GM19468 (cell line): Measurements from ENCODE around the gene PCGF3.

Experiments used
- ATAC-seq: cut with Tn5 transposase; IDR thresholded peaks from one replicate; pipeline ENCODE4 v1.9.1; 2021; ENCODE audit warnings: mild to moderate bottlenecking, moderate library complexity, moderate number of reproducible peaks; ENCODE audit not compliant: unreplicated experiment; ENCODE audit errors: extremely low read depth

PCGF3 gene

GRCh38 chr4:705278-706082 lies at the start of gene PCGF3:
Gene PCGF3 (plus strand): TSS chr4:705832. CDS start chr4:733681, 27,849 bp downstream.
- ATAC-seq = peak; percentile 49

- no peak for ATAC-seq
Measured at GRCh38 chr4:656436-657337, 48.9 kb upstream of the PCGF3 start.

DNA sequence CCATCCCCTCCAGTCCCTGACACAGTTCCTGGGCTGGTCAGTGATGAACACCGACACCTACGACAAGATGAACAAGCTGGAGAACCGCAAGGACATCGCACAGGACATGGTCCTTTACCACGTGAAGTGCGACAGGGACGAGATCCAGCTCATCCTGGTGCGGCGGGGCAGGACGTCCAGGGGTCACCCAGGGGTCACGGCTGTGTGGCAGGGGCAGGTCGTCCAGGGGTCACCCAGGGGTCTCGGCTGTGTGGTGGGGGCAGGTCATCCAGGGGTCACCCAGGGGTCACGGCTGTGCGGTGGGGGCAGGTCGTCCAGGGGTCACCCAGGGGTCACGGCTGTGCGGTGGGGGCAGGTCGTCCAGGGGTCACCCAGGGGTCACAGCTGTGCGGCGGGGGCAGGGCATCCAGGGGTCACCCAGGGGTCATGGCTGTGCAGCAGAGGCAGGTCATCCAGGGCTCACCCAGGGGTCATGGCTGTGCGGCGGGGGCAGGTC lies 48.2 kb upstream of the PCGF3 start:
- ATAC-seq = no peak

GRCh38 chr4:657834-658667 lies 47.6 kb upstream of the PCGF3 start:
- no peak for ATAC-seq

DNA sequence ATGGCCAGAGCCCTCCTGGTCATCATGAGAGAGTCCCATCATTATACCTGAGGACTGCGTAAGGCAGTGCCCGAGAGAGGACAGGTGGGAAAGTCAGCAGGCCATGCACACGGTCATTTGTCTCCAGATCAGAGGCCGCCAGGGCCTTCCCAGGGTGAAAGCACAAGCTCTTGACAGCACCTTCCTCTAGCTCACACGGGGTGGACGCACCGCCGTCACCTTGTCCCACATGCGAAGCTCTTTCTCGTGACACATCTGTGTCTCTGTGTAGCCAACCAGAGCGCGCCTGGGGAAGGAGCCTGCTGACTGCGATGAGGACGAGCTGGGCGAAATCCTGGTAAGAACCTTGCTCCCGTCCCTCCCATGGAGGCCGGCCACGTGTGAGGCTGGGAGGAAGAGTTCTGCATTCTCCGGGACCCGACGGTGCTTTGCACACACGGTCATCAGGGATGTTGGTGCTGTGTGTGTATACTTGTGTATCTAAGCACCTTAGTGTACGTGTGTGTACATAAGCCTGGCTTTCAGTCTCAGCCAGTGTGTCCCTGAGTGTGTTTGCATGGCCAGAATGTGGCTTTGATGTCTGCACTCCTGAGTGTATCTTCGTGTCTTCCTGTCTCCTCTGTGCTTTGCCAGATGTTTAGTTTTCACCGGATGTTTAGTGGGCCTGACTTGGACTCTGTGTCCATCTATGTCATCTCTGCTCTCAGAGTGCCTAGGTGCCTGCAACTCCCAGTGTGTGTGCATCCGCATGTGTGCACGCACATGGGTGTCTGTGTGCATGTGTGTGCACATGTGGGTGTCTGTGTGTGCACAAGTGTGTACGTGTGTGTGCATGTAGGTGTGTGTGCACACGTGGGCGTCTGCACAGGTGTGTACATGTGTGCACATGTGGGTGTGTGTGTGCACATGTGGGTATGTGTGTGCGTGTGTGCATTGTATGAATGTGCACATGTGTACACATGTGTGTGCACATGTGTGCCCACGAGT lies 46.7 kb upstream of the PCGF3 start:
- ATAC-seq = no peak

DNA sequence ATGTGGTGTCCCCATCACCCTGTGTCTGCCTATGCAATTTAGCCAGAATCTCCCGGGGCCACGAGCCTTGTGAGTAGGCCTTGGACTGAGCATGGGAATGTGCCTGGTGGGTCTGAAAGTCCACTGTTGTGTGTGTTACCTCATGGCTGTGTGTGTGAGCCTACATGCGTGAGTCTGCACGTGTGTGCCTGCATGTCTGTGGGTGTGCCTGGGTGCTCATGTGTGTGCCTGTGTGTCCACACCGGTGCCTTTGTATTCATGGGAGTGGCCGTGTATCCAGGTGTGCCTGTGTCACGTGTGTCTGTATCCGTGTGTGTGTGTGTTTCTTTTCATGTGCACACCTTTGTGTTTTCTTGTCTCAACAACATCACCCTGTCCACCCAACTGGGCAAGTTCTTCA lies 45.8 kb upstream of the PCGF3 start:
- no peak for ATAC-seq

GRCh38 chr4:660401-660800 lies 45.2 kb upstream of the PCGF3 start:
- ATAC-seq = no peak

DNA sequence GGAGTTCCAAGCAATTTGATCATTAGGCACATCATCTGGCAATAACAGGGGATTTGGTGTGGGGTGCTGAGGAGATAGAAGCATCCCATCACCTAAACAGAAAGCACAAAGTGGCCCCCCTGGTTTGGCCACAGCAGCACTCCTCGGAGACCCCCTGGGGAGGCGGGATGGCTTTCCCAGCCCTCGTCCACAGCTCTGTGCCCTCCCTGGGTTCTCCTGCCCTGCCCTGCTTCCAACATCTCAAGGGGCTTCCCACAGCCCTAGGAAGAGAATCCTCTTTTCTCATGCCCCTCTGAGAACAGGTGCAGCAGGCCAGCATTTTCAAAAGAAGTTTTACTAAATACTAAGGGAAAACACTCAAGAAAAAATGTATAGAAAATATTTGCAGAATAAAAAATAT lies 44.4 kb upstream of the PCGF3 start:
- no peak for ATAC-seq

GRCh38 chr4:661881-662761 lies 43.5 kb upstream of the PCGF3 start:
- no peak for ATAC-seq

DNA sequence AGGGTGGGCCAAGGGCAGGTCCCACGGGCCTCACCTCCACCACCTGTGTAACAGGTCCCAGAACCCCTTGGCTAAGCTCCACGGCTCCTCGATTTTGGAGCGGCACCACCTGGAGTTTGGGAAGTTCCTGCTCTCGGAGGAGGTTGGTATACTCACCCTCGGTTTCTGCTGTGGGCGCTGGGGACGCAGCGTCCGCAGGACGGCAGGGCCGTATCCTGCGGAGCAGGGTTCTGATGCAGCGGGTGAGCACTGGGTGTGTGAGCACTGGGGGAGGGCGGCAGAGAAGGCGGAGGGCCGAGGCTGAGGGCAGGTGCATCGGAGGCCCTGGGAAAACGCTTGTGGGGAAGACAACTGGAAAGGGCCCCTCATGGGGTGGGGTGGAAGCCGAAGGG lies 42.6 kb upstream of the PCGF3 start:
- ATAC-seq = no peak

GRCh38 chr4:663438-664428 lies 41.9 kb upstream of the PCGF3 start:
- no peak for ATAC-seq

GRCh38 chr4:664713-665231 lies 40.9 kb upstream of the PCGF3 start:
- ATAC-seq = no peak

DNA sequence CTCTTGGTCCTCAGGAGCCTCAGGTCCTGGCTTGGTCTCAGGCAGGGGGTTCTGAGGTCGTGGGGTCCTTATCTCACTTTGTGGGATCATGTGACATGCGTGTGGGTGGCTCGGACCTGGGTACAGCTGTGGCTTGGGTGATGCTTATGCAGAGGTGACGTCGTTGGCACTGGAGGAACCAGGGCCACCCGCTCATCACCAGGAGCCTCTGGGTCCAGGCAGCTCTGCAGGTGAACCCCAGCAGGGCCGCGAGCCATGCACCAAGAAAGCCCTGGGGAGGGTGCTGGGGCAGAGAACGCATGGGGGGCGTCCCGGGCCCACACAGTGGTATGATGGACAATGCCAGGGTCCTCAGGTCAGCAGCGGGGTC lies 40.3 kb upstream of the PCGF3 start:
- no peak for ATAC-seq

- no peak for ATAC-seq
Measured at GRCh38 chr4:665751-666435, 39.7 kb upstream of the PCGF3 start.

DNA sequence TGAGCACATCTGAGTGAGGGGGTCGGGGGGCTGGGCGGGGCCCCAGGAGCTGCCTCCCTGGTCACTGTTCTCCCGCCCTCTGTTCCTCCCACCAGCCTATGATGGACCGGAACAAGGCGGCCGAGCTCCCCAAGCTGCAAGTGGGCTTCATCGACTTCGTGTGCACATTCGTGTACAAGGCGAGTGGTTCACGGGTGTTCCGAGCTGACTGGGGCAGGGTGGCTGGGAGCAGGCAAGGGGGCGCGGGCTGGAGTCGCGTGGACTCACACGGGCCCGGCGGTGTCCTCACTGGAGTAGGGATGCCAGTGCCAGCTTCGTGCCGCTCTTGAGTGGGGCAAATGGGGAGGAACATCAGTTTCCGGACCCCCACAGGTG lies 39.2 kb upstream of the PCGF3 start:
- no peak for ATAC-seq

DNA sequence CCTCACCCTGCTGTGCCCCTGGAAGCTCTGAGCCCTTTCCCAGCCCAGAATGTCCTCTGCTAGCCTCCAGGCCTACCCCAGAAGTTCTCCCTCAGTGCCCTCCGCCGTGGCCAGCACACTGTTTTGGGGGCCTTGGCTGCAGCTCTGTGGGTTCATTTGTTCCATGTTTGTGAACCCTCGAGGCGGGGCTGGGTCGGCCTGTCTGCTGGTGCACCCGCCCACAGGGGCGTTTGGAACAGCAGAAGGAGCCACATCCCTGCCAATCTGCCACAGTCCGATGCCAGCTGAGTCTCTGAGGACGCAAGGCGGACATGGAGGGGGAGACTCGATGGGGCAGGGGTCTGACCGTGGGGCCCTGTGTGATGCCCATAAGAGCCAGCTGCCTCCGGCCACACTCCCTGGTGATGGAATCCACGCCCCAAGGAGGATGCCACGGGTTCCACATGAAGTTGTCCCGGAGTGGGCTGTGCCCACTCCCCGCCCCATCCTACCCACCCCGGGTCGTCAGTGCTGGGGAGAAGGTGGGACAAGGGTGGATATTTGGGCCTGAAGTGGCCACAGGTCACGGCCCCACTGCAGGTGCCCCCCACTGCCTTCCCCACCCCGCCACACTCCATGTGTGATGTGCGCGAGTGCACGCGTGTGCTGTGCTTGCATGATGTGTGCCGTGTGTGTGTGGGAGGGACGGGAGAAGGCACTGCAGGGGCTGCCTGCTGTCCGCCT lies 38.6 kb upstream of the PCGF3 start:
- ATAC-seq = no peak
